LNCaP clone FGC (cell line): ENCODE data around the gene MAP3K7.

Experiments used
- DNase-seq: peaks from one replicate; pipeline ENCODE4 v3.0.0-alpha.2; 2011; ENCODE audit warnings: low read depth
- H3K4me3 ChIP-seq: 2 replicates; pipeline ENCODE4 v1.5.1; 2011; ENCODE audit warnings: mild to moderate bottlenecking, low read depth, low read length, control low read depth
- TF ChIP-seq, protein P1 (sequence below): IDR thresholded peaks from 2 replicates; pipeline ENCODE4 v1.5.1; 2012; ENCODE audit warnings: mild to moderate bottlenecking; ENCODE audit not compliant: control insufficient read depth, insufficient read depth; ENCODE audit errors: extremely low read depth

MAP3K7 gene

DNA sequence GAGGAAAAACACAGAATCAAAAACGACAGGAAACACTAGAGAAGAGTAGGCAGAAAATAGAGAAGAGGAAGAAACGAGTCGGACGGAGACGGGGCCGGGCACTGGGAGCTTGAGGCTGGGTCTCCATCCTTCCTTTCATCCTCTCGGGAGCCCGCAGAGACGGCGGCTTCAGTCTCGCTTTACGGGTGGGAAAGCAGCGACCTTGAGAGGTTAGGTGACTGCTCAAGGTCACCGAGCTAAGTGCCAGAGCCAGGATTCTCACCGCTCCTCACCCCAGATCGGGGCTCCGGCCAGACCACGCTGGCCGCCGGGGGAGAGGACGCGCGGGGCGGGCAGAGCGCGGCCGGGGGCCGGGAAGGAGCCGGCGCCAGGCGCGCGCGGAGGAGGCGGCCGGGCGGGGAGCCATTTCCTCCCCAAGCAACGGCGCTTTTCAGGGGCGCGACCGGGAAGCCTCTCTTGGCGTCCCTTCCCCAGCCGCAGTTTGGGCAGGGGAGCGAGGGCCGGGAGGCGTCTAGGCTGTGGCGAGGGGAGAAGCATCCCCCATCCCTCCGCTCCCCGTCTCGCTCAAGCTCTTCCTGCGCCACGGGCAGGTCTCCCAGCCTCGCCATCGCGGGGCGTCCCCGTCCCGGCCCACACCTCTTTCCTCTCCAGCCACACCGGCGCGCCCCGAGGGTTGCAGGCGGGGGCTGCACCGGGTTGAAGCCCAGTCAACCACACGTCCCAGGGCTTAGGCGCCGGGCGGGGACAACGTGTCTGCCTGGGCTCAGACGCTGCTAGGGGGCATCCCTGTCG lies 24.1 kb upstream of the MAP3K7 start:
- TF ChIP-seq, protein P1, sequence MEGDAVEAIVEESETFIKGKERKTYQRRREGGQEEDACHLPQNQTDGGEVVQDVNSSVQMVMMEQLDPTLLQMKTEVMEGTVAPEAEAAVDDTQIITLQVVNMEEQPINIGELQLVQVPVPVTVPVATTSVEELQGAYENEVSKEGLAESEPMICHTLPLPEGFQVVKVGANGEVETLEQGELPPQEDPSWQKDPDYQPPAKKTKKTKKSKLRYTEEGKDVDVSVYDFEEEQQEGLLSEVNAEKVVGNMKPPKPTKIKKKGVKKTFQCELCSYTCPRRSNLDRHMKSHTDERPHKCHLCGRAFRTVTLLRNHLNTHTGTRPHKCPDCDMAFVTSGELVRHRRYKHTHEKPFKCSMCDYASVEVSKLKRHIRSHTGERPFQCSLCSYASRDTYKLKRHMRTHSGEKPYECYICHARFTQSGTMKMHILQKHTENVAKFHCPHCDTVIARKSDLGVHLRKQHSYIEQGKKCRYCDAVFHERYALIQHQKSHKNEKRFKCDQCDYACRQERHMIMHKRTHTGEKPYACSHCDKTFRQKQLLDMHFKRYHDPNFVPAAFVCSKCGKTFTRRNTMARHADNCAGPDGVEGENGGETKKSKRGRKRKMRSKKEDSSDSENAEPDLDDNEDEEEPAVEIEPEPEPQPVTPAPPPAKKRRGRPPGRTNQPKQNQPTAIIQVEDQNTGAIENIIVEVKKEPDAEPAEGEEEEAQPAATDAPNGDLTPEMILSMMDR: no peak
- no peak overlapping the region for H3K4me3 ChIP-seq
- DNase-seq: no peak

DNA sequence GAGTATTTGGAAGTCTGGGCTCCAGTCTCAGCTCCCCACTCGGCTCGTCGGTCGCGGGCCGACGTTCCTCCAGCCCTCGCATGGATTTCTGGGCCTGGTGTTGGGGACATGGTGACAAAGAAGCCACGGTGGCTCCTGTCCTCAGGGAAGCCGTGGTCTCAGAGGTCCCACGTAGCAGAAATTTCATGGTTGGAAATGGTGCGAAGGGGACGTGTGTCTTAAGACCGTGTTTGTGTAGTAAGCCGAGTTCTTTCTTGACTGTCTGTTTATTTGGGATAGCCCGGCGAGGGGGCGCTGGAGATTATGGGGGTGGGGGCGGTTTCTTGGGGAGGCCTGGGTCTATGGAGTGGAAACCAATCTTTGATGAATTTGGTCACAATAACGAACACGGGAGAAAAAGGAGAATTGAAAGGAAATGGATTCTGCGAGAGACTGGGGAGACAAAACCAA lies 23.5 kb upstream of the MAP3K7 start:
- no peak overlapping the region for H3K4me3 ChIP-seq
- DNase-seq: no peak
- TF ChIP-seq, protein P1: no peak

DNA sequence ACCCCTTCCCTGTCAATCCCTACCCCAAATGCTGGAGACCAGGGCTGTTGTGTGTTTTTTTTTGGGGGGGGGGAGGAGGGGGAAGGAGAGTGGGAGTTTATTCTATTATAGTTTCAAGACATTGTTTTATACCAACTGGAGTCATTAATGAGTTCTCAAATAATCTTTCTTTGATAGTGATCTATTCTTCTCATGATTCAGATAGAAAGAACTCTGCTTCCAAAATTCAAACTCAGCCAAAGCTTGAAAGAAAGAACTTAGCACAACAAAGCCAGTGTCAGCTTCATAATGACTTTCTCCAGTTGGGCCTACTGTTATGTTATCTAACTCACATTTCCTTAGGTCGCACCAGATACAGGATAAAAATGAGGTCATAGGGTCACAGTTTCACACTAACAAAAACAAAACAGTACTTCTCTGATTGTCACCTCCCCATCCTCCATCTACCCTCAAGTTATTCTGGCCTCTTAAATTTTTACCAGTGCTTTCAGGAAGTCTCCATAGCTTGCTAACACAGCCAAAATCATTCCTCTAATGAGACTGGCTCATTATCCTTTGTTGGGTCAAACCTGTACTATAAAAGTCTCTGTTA lies 19.0 kb upstream of the MAP3K7 start:
- no peak for DNase-seq
- H3K4me3 ChIP-seq: no peak overlapping the region
- TF ChIP-seq, protein P1: no peak

DNA sequence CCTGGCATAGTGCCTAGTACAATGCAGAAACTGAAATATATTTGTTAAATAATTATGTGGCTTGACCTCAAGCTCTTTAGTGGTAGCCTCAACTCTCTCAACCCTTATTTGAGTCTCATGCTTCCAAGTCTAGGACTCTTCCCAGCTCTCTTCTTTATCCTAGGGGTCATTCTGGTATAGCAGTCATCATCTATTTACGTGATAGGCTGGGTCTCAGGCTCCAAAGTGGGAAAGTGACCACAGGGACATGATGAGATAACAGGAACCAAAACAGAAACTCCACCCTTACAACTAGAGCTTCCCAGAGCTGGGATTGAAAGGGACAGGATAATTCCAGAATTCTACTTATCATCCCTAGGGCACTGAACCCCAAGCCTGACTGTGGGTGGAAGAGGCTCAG lies 17.7 kb upstream of the MAP3K7 start:
- H3K4me3 ChIP-seq: no peak overlapping the region
- TF ChIP-seq, protein P1: no peak
- DNase-seq: no peak

DNA sequence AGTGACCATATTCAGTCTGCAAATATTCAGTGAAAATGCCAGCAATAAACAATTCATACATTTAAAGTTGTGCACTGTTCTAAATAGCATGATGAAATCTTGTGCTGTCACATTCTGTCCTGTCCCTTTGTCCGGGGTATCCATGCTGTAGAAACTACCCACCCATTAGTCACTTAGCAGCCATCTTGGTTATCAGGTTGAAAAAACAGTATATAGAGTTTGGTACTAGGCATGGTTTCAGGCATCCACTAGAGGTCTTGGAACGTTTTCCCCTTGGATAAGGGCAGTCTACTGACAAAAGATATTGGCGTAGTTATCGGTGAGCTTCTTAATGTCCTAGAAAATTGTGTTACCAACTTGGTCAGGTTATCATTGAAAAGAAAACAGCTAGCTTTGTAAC lies 12.3 kb upstream of the MAP3K7 start:
- no peak overlapping the region for H3K4me3 ChIP-seq
- TF ChIP-seq, protein P1: no peak
- DNase-seq: no peak

DNA sequence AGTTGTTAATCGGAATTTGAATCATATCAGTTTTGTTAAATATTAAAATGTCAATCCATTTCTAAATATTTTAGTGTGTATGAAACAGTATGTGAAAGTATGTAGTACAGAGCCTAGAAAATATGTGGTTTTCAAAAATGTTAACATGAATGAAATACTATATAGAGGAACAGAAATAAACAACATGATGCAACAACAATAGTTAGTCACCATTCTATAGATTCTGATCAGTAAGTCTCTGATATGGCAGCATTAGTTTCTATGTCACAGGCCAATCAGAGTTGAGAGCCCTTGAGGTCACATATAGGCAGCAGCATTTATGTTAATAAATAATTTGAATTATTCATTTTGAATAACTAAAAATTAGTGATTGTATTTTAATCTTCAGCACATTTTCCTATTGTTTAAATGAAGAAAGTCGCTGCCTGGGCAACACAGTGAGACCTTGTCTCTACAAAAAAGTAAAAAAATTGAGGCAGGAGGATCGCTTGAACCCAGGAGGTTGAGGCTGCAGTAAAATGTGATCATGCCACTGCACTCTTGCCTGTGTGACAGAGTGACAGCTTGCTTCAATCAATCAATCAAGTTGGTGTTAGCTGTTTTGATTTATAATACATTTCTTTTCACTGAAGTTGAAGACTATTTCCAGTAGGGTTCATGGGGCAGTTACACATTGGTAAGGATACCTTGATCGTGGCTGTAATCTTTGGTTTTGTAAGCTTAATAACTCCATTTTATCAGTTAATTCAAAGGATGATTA lies 11.5 kb upstream of the MAP3K7 start:
- no peak overlapping the region for H3K4me3 ChIP-seq
- DNase-seq: no peak
- TF ChIP-seq, protein P1: no peak
